ENCODE data around the gene MAJIN. TPM values are rescaled to one million over a fixed set of nuclear protein-coding genes. Genes with fewer than 3 reads are reported as not detected.

The MAJIN gene
- total RNA-seq, 1 experiment from 2014 or later = not detected

DNA sequence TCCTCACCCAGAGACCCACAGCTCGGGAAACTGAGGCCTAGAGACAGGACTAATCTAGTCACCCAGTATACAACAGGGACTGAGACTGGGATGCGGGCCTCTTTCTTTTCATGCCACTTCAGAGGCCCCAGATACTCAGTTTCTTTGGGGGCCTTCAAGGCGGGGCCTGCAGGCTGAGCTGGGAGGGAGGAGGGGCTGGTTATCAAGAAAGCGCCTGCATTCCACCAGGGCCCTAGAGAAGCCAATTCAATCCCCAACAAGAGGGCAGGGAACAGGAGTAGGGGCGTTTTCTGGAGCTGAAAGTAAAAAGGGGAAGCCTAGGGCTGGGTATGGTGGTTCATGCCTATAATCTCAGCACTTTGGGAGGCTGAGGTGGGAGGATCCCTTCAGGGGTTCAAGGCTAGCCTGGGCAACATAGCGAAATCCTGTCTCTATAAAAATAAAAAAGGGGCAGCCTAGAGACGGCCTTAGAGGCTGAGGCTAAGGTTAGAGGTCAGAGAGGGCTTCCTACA lies 56.5 kb downstream of the MAJIN start:
- ChIA-PET CTCF (interaction anchor here (1.4 kb wide), 1 partner anchor 97 kb away, joined by 6 read pairs; no protein-coding TSS in a partner anchor), POLR2A (no interaction called here)
- H3K4me1 ChIP-seq = peaks cover 6% of the 10 kb centered on the region
- H3K36me3 ChIP-seq (ENCODE audit: control insufficient read depth, insufficient read depth, low read length) = peaks cover 4% of the 10 kb centered on the region
- TF ChIP-seq, protein P1, sequence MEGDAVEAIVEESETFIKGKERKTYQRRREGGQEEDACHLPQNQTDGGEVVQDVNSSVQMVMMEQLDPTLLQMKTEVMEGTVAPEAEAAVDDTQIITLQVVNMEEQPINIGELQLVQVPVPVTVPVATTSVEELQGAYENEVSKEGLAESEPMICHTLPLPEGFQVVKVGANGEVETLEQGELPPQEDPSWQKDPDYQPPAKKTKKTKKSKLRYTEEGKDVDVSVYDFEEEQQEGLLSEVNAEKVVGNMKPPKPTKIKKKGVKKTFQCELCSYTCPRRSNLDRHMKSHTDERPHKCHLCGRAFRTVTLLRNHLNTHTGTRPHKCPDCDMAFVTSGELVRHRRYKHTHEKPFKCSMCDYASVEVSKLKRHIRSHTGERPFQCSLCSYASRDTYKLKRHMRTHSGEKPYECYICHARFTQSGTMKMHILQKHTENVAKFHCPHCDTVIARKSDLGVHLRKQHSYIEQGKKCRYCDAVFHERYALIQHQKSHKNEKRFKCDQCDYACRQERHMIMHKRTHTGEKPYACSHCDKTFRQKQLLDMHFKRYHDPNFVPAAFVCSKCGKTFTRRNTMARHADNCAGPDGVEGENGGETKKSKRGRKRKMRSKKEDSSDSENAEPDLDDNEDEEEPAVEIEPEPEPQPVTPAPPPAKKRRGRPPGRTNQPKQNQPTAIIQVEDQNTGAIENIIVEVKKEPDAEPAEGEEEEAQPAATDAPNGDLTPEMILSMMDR (IDR thresholded peaks at IDR 0.05; ENCODE audit: insufficient read depth in 1 of 2, low read depth in 1 of 2, low read length in 1 of 2, severe bottlenecking in 1 of 2, unreplicated experiment in 1 of 2) = no peak
- H3K9me3 ChIP-seq = no peaks in the 10 kb centered on the region
- Mint-ChIP-seq H3K36me3 (ENCODE audit: insufficient read depth, unreplicated experiment) (peaks cover 26% of the 10 kb centered on the region), H3K27me3 (ENCODE audit: insufficient read depth, unreplicated experiment) (no peaks in the 10 kb centered on the region), H3K4me3 (ENCODE audit: unreplicated experiment) (peak overlapping the region; percentile 91), H3K4me1 (ENCODE audit: low read depth, unreplicated experiment) (no peaks in the 10 kb centered on the region), H3K9me3 (ENCODE audit: unreplicated experiment) (no peaks in the 10 kb centered on the region), H3K27ac (ENCODE audit: unreplicated experiment) (peak overlapping the region; percentile 74)
- H3K27me3 ChIP-seq (replicated peaks; ENCODE audit: control insufficient read depth, insufficient read depth, low read length) = no peaks in the 10 kb centered on the region
- DNase-seq = no peak
- peak overlapping the region; percentile 93 for H3K4me3 ChIP-seq (ENCODE audit: low read depth, low read length)
- intact Hi-C loops (cut with micrococcal nuclease; ENCODE audit: unreplicated experiment) = no loop called here
- no TSS peak for BruUV-seq (replicated peaks)

DNA sequence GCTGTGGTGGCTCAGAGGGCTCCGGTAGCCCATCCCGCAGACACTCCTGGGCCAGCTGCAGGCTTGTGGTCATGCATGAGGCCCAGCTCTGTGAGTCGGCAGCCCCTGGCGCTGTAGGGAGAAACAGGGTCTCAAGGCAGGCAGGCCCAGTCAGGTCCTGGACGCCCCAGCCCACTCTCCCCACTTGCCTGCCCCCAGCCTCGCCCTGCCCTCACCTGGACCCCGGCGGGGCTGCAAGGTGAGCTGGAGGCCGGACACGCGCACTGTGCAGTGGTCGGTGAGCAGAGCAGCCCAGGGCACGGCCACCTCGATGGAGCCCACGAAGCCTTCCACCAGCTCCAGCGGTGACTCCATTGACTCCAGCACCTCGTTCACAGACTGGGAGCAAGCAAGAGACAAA lies 57.8 kb downstream of the MAJIN start:
- no peaks in the 10 kb centered on the region for H3K27me3 ChIP-seq (replicated peaks; ENCODE audit: control insufficient read depth, insufficient read depth, low read length)
- Mint-ChIP-seq H3K27me3 (ENCODE audit: insufficient read depth, unreplicated experiment) (no peaks in the 10 kb centered on the region), H3K4me3 (ENCODE audit: unreplicated experiment) (no peak overlapping the region), H3K4me1 (ENCODE audit: low read depth, unreplicated experiment) (no peaks in the 10 kb centered on the region), H3K27ac (ENCODE audit: unreplicated experiment) (no peak overlapping the region), H3K36me3 (ENCODE audit: insufficient read depth, unreplicated experiment) (peaks cover 29% of the 10 kb centered on the region), H3K9me3 (ENCODE audit: unreplicated experiment) (no peaks in the 10 kb centered on the region)
- no TSS peak for BruUV-seq (replicated peaks)
- POLR2A ChIA-PET = no interaction called here
- CTCF ChIA-PET = interaction anchor here (0.6 kb wide), 1 partner anchor 16 kb away, joined by 4 read pairs; no protein-coding TSS in a partner anchor
- H3K9me3 ChIP-seq = no peaks in the 10 kb centered on the region
- peaks cover 6% of the 10 kb centered on the region for H3K4me1 ChIP-seq
- H3K4me3 ChIP-seq (ENCODE audit: low read depth, low read length) = no peak overlapping the region
- no peak for DNase-seq
- peaks cover 4% of the 10 kb centered on the region for H3K36me3 ChIP-seq (ENCODE audit: control insufficient read depth, insufficient read depth, low read length)
- intact Hi-C loops (cut with micrococcal nuclease; ENCODE audit: unreplicated experiment) = no loop called here
- TF ChIP-seq, protein P1 (IDR thresholded peaks at IDR 0.05; ENCODE audit: insufficient read depth in 1 of 2, low read depth in 1 of 2, low read length in 1 of 2, severe bottlenecking in 1 of 2, unreplicated experiment in 1 of 2) = no peak

DNA sequence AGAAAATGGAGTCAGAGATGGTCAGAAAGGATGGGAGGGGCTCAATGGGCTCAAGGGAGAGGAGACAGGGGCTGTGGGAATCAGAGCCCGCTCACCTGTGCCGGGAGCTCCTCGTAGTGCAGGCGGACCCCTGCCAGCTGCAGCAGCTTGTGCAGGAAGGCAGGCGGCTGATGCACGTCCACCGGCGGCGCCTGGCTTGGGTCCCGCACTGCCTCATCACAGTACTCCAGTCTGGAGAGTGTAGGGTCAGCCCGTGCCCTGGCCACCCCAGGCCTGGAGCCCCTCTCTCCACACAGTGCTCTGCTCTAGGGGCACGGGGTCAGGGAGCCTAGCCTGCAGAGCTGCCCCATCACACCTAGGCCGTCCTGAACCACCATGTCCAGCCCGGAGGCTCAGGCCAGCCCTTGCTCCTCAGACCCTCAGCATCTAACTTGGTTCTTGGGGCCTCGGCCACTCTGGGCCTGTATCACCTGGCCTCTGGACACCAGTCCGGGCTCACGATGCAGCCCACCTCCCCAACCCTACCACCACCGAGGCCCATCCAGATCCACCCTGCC lies 58.7 kb downstream of the MAJIN start:
- peaks cover 4% of the 10 kb centered on the region for H3K36me3 ChIP-seq (ENCODE audit: control insufficient read depth, insufficient read depth, low read length)
- ChIA-PET CTCF (no interaction called here), POLR2A (no interaction called here)
- peaks cover 4% of the 10 kb centered on the region for H3K4me1 ChIP-seq
- intact Hi-C loops (cut with micrococcal nuclease; ENCODE audit: unreplicated experiment) = no loop called here
- TF ChIP-seq, protein P1 (IDR thresholded peaks at IDR 0.05; ENCODE audit: insufficient read depth in 1 of 2, low read depth in 1 of 2, low read length in 1 of 2, severe bottlenecking in 1 of 2, unreplicated experiment in 1 of 2) = no peak
- no peaks in the 10 kb centered on the region for H3K9me3 ChIP-seq
- H3K27ac Mint-ChIP-seq (ENCODE audit: unreplicated experiment) = no peak overlapping the region
- no peak overlapping the region for H3K4me3 Mint-ChIP-seq (ENCODE audit: unreplicated experiment)
- no peaks in the 10 kb centered on the region for H3K4me1 Mint-ChIP-seq (ENCODE audit: low read depth, unreplicated experiment)
- no peaks in the 10 kb centered on the region for H3K27me3 ChIP-seq (replicated peaks; ENCODE audit: control insufficient read depth, insufficient read depth, low read length)
- H3K4me3 ChIP-seq (ENCODE audit: low read depth, low read length) = no peak overlapping the region
- H3K36me3 Mint-ChIP-seq (ENCODE audit: insufficient read depth, unreplicated experiment) = peaks cover 29% of the 10 kb centered on the region
- no TSS peak for BruUV-seq (replicated peaks)
- H3K9me3 Mint-ChIP-seq (ENCODE audit: unreplicated experiment) = no peaks in the 10 kb centered on the region
- H3K27me3 Mint-ChIP-seq (ENCODE audit: insufficient read depth, unreplicated experiment) = no peaks in the 10 kb centered on the region
- no peak for DNase-seq
